Glomerular visceral epithelial cell (primary cell): Measurements from ENCODE around the gene TPSAB1.
A peak's percentile ranks its signal among the peaks of the same experiment; 100 is the strongest.
"Not testable (repeated sequence)": the region's sequence is repeated elsewhere in the genome, so short reads cannot be mapped to it uniquely, and the experiment has no call there.

Experiments used
- DNase-seq: peaks from one replicate; pipeline ENCODE4 v3.0.0-alpha.2; 2016; ENCODE audit errors: extremely low spot score

The TPSAB1 gene

GRCh38 chr16:1247903-1248537, 7.5 kb downstream of the TPSAB1 start:
- not testable (repeated sequence) for DNase-seq

- not testable (repeated sequence) for DNase-seq
Measured at GRCh38 chr16:1249031-1249755, 8.7 kb downstream of the TPSAB1 start.

DNA sequence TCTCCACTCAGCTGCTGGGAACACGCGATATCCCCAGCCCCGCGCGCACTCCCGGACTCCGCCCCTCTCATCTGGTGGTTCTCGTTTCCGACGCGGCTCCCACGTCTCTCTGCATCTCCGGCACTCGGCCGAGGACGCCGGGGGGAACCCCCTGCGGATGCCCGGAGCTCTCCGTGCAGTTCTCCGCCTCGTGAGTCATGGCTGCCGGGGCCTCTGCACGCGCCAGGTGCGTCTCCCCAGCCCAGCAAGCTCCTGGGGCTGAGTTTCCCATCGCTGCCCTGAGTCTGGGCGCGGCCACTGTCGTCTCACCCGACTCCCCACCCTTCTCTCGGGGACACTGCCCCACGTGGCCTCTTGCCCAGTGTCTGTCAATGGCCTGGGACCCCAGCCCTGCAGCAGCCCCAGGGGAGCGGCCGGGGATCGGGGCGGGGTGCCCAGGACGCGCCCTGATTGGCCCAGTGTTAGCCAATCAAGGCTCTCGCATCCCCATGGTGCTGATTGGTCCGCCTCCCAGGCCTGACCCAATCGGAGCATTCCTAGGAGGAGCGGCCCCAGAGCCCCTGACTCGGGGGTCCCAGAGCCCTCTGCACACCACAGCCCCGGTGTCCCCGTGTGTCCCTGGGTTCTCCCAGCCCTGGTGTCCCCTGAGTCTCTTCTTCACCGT, 13.3 kb downstream of the TPSAB1 start:
- DNase-seq, result not testable (repeated sequence)

GRCh38 chr16:1254821-1255220, 14.3 kb downstream of the TPSAB1 start:
- not testable (repeated sequence) for DNase-seq

- DNase-seq, result not testable (repeated sequence)
Measured at GRCh38 chr16:1255276-1256122, 15.0 kb downstream of the TPSAB1 start, which contains the start of gene TPSD1. TSS of gene TPSD1 (plus strand) at chr16:1256069. CDS start at chr16:1256281, 212 bp downstream.

DNA sequence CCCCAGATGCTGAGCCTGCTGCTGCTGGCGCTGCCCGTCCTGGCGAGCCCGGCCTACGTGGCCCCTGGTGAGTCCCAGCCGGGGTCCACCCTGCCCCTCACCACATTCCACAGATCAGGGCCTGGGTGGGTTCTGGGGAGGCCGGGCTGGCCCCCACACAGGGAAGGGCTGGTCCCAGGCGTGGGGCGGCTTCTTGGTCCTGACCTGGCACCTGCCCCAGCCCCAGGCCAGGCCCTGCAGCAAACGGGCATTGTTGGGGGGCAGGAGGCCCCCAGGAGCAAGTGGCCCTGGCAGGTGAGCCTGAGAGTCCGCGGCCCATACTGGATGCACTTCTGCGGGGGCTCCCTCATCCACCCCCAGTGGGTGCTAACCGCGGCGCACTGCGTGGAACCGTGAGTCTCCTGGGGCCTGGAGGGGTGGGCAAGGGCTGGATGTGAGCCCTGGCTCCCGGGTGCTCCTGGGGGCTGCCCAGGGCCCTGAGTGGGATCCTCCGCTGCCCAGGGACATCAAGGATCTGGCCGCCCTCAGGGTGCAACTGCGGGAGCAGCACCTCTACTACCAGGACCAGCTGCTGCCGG, 15.9 kb downstream of the TPSAB1 start:
- DNase-seq, result not testable (repeated sequence)

DNA sequence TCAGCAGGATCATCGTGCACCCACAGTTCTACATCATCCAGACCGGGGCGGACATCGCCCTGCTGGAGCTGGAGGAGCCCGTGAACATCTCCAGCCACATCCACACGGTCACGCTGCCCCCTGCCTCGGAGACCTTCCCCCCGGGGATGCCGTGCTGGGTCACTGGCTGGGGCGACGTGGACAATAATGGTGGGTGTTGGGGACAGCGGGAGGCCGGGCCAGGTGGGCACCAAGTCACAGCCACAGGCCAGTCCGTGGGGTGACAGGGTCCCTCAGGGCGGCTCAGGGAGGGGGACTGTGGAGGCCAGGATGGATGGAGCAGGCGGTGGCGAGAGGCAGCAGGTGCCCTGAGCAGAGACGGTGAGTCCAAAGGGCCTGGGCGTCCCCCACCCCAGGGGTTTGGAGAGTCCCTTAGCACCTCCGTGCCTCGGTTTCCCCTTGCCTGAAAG, 16.4 kb downstream of the TPSAB1 start:
- DNase-seq, result no peak

- no peak for DNase-seq
Measured at GRCh38 chr16:1257561-1258224, 17.2 kb downstream of the TPSAB1 start.

- DNase-seq, result no peak
Measured at GRCh38 chr16:1258225-1258600, 17.7 kb downstream of the TPSAB1 start.

- no peak for DNase-seq
Measured at GRCh38 chr16:1258906-1259759, 18.6 kb downstream of the TPSAB1 start.

- no peak for DNase-seq
Measured at GRCh38 chr16:1259760-1260068, 19.2 kb downstream of the TPSAB1 start.

- DNase-seq, result no peak
Measured at GRCh38 chr16:1260101-1260680, 19.7 kb downstream of the TPSAB1 start.

GRCh38 chr16:1261131-1261892, 20.8 kb downstream of the TPSAB1 start:
- peak; percentile 9 for DNase-seq

DNA sequence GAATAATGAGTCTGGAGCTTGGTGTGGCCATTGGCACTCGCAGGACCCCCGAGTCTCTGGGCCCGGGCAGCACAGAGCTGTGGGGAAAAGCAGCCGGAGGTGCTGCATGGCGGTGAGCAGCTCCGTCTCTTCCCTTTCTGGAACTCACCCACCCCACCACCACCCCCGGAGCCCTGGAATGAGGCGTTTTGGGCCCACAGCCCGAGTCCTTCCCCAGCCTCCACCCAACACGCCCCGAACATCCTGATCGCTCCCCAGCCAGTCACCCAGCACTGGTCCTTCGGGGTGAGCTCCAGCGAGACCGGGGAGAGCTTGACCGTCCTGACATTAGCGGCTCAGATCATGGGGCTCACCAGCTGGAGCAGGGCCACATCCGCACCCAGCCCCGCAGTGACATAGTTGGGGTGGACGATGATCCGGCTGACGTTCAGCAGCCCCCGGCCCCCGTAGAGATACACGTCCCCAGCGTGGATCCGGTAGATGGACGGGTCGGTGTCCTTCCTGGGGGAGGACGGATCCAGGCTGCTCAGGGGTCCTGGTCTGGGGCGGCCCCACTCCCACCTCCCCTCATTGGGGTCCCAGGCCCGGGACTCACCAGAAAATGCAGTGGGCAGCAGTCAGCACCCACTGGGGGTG, 21.8 kb downstream of the TPSAB1 start:
- no peak for DNase-seq

- no peak for DNase-seq
Measured at GRCh38 chr16:1262846-1263221, 22.3 kb downstream of the TPSAB1 start.

- no peak for DNase-seq
Measured at GRCh38 chr16:1263591-1264344, 23.3 kb downstream of the TPSAB1 start.

DNA sequence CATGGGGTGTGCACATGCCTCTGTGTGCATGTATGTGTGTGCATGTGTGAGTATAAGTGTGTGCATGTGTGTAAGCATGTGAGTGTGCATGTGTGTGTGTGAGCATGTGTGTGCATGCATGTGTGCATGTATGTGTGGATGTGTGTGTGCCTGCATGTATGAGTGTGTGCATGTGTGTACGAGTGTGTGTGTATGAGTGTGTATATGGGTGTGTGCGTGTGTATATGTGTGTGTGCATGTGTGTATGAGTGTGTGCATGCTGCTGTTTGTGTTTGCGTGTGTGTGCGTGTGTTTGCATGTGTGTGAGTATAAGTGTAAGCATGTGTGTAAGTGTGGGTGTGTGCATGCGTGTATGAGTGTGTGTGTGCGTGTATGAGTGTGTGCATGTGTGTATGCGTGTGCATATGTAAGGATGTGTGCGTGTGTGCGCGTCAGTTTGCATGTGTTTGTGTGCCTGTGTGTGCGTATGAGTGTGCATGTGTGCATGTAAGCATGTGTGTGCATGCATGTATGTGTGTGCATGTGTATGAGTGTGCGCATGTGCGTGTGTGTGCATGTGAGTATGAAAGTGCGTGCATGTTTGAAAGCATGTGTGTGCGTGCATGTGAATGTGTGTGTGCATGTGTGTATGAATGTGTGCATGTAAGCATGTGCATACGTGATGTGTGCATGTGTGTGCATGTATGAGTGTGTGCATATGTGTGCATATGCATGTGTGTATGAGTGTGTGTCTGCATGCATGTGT, 24.0 kb downstream of the TPSAB1 start:
- no peak for DNase-seq
